Smooth muscle cell (in vitro differentiated cells): ENCODE results near the gene AFG3L2. TPM values are rescaled to one million over a fixed set of nuclear protein-coding genes. Genes with fewer than 3 reads are reported as not detected.

Source experiments
- DNase-seq: peaks from one replicate; lab custom pipeline; 2025; ENCODE audit not compliant: unreplicated experiment; lab: John Stamatoyannopoulos, UW
- H2AFZ ChIP-seq: fragments of 200-600 bp; sonication (generic); 2 replicates; pipeline ENCODE4 v1.6.0; 2016; ENCODE audit warnings: antibody characterized with exemption, low read depth, mild to moderate bottlenecking
- H3F3A ChIP-seq: fragments of 200-600 bp; sonication (generic); 2 replicates; pipeline ENCODE4 v1.6.0; 2017; ENCODE audit warnings: antibody characterized with exemption, low read depth
- H3K27ac ChIP-seq: fragments of 200-600 bp; sonication (generic); 2 replicates; pipeline ENCODE4 v1.5.1; 2016; ENCODE audit warnings: low read depth, mild to moderate bottlenecking
- H3K27me3 ChIP-seq: fragments of 200-600 bp; sonication (generic); 2 replicates; pipeline ENCODE4 v1.6.1; 2016; ENCODE audit warnings: low read depth, mild to moderate bottlenecking
- H3K36me3 ChIP-seq: fragments of 200-600 bp; sonication (generic); 2 replicates; pipeline ENCODE4 v1.5.1; 2016; ENCODE audit warnings: low read depth
- H3K4me1 ChIP-seq: fragments of 200-600 bp; sonication (generic); 2 replicates; pipeline ENCODE4 v1.5.1; 2016; ENCODE audit warnings: low read depth
- H3K4me2 ChIP-seq: fragments of 200-600 bp; sonication (generic); 2 replicates; pipeline ENCODE4 v1.6.0; 2016; ENCODE audit warnings: mild to moderate bottlenecking
- H3K4me3 ChIP-seq: fragments of 200-600 bp; sonication (generic); 2 replicates; pipeline ENCODE4 v1.5.1; 2016; ENCODE audit warnings: mild to moderate bottlenecking
- H3K79me2 ChIP-seq: fragments of 200-600 bp; sonication (generic); 2 replicates; pipeline ENCODE4 v1.6.0; 2016; ENCODE audit warnings: low read depth, mild to moderate bottlenecking
- H3K9ac ChIP-seq: fragments of 200-600 bp; sonication (generic); 2 replicates; pipeline ENCODE4 v1.6.0; 2016; ENCODE audit warnings: low read depth
- H3K9me3 ChIP-seq: fragments of 200-600 bp; sonication (generic); replicated peaks from 2 replicates; pipeline ENCODE4 v1.5.1; 2016; ENCODE audit warnings: low read depth
- H4K20me1 ChIP-seq: fragments of 200-600 bp; sonication (generic); 2 replicates; pipeline ENCODE4 v1.6.0; 2016; ENCODE audit warnings: low read depth
- CTCF ChIP-seq: fragments of 200-600 bp; sonication (generic); IDR thresholded peaks from 2 replicates; pipeline ENCODE4 v1.5.1; 2017; ENCODE audit warnings: borderline replicate concordance, mild to moderate bottlenecking, antibody characterized with exemption; ENCODE audit not compliant: insufficient read depth, poor library complexity, severe bottlenecking
- WGBS: methylation state at CpG from one replicate; pipeline ENCODE4 v1.1.7; 2016; ENCODE audit warnings: low lambda C conversion rate; 5-methylcytosine and 5-hydroxymethylcytosine counted together
- polyA plus RNA-seq: library from polyadenylated mRNA; unstranded; fragments of >200 nt; fragmentation: Nextera tagmentation; extraction: Ambion mirVana; gene quantifications from 2 replicates; pipeline ENCODE4 v1.2.1, GENCODE V29; 2016
- total RNA-seq: library from RNA; depleted of rRNA; stranded (reverse); fragments of >200 nt; gene quantifications from 2 replicates; pipeline ENCODE4 v1.2.3, GENCODE V29; 2014

The AFG3L2 gene
- total and polyA plus RNA-seq, 2 experiments from 2014 or later, result 21.6 to 24.3 TPM

- H3K27me3 ChIP-seq, result no peaks in the 10 kb centered on the region
- no peaks in the 10 kb centered on the region for H3K36me3 ChIP-seq
- no peak overlapping the region for H3K27ac ChIP-seq
- H3K9me3 ChIP-seq, result no peaks in the 10 kb centered on the region
- TF ChIP-seq CTCF, result no peak
- no peaks in the 10 kb centered on the region for H3K79me2 ChIP-seq
- no peak for DNase-seq
- H3K4me2 ChIP-seq, result no peak overlapping the region
- H3K4me3 ChIP-seq, result no peak overlapping the region
- H2AFZ ChIP-seq, result no peak overlapping the region
- no peaks in the 10 kb centered on the region for H3F3A ChIP-seq
- H4K20me1 ChIP-seq, result no peaks in the 10 kb centered on the region
- no peak overlapping the region for H3K9ac ChIP-seq
- WGBS, result 83% methylated on average over 11 of the region's 11 CpGs
- H3K4me1 ChIP-seq, result peaks cover 3% of the 10 kb centered on the region
These were observed 83.2 kb downstream of the AFG3L2 start for GRCh38 chr18:12293831-12294230.

DNA sequence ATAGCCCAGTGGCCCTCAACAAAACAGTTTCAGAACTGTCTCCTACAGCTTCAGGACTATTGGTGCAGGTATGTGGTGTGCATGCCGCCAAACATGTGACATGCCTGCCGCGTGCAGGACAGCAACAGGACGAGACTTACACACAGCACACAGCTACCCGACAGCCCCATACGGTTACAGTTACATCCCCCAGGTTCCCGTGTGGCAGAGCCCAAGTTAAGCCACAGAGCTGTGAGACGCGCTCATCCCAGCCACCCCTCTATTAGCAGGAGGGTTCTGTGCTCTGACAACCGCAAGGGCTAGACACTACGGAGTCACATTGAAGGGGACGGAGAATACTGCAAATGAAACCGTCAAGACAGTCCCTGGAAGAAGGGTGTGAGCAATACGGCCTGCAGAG, 85.3 kb downstream of the AFG3L2 start:
- no peak for TF ChIP-seq CTCF
- no peak for DNase-seq
- WGBS, result 85% methylated on average over 14 of the region's 14 CpGs
- Histone ChIP-seq H3K4me3 (no peak overlapping the region), H3K27me3 (no peaks in the 10 kb centered on the region), H3K27ac (no peak overlapping the region), H3F3A (peaks cover 10% of the 10 kb centered on the region), H2AFZ (no peak overlapping the region), H3K4me2 (no peak overlapping the region), H3K9me3 (no peaks in the 10 kb centered on the region), H3K79me2 (no peaks in the 10 kb centered on the region), H3K9ac (no peak overlapping the region), H4K20me1 (no peaks in the 10 kb centered on the region), H3K4me1 (peaks cover 10% of the 10 kb centered on the region), H3K36me3 (no peaks in the 10 kb centered on the region)

GRCh38 chr18:12291161-12291560, 85.9 kb downstream of the AFG3L2 start:
- no peak overlapping the region for H3K4me2 ChIP-seq
- no peaks in the 10 kb centered on the region for H4K20me1 ChIP-seq
- H2AFZ ChIP-seq, result no peak overlapping the region
- no peak overlapping the region for H3K4me3 ChIP-seq
- H3K79me2 ChIP-seq, result no peaks in the 10 kb centered on the region
- H3K27me3 ChIP-seq, result no peaks in the 10 kb centered on the region
- DNase-seq, result no peak
- no peaks in the 10 kb centered on the region for H3K36me3 ChIP-seq
- peaks cover 10% of the 10 kb centered on the region for H3K4me1 ChIP-seq
- H3K9ac ChIP-seq, result no peak overlapping the region
- no peak overlapping the region for H3K27ac ChIP-seq
- peaks cover 12% of the 10 kb centered on the region for H3F3A ChIP-seq
- WGBS, result 96% methylated on average over 6 of the region's 6 CpGs
- no peak for TF ChIP-seq CTCF
- no peaks in the 10 kb centered on the region for H3K9me3 ChIP-seq

- no peak for DNase-seq
- Histone ChIP-seq H3K4me1 (peaks cover 10% of the 10 kb centered on the region), H3K36me3 (no peaks in the 10 kb centered on the region), H2AFZ (no peak overlapping the region), H3K27ac (no peak overlapping the region), H4K20me1 (no peaks in the 10 kb centered on the region), H3K9me3 (no peaks in the 10 kb centered on the region), H3K79me2 (no peaks in the 10 kb centered on the region), H3K4me3 (no peak overlapping the region), H3F3A (peaks cover 13% of the 10 kb centered on the region), H3K9ac (no peak overlapping the region), H3K4me2 (no peak overlapping the region), H3K27me3 (no peaks in the 10 kb centered on the region)
- 88% methylated on average over 2 of the region's 2 CpGs for WGBS
- TF ChIP-seq CTCF, result no peak
These were observed 86.9 kb downstream of the AFG3L2 start for GRCh38 chr18:12290086-12290485.
